C4-2B (cell line): Measurements from ENCODE around the gene ABCC10.

Experiments
- H3K27ac ChIP-seq: fragments of 450-650 bp; 2 replicates; pipeline ENCODE4 v1.5.1; 2017
- CTCF ChIP-seq: fragments of 450-650 bp; conservative IDR thresholded peaks from 2 replicates; pipeline ENCODE4 v1.5.1; 2017; ENCODE audit warnings: mild to moderate bottlenecking
- ZFX ChIP-seq: fragments of 450-650 bp; IDR thresholded peaks from 2 replicates; pipeline ENCODE4 v1.6.1; 2017

Gene ABCC10

GRCh38 chr6:43444036-43444435 is 16.7 kb downstream of the ABCC10 start:
- no peak for TF ChIP-seq CTCF
- no peak for TF ChIP-seq ZFX
- H3K27ac ChIP-seq = no peak overlapping the region

- H3K27ac ChIP-seq = no peak overlapping the region
- no peak for TF ChIP-seq ZFX
- no peak for TF ChIP-seq CTCF
Measured at GRCh38 chr6:43444582-43444981, 17.2 kb downstream of the ABCC10 start.

- TF ChIP-seq CTCF (no peak), ZFX (no peak)
- H3K27ac ChIP-seq = no peak overlapping the region
Measured at GRCh38 chr6:43445576-43445975, 18.2 kb downstream of the ABCC10 start.

GRCh38 chr6:43447604-43448003 is 20.3 kb downstream of the ABCC10 start:
- no peak for TF ChIP-seq CTCF
- TF ChIP-seq ZFX = no peak

GRCh38 chr6:43448916-43449315 is 21.6 kb downstream of the ABCC10 start:
- TF ChIP-seq CTCF = no peak
- no peak for TF ChIP-seq ZFX
- no peak overlapping the region for H3K27ac ChIP-seq

More at GRCh38 chr6:43447604-43448003, 20.3 kb downstream of the ABCC10 start:
- H3K27ac ChIP-seq = no peak overlapping the region

- H3K27ac ChIP-seq = no peak overlapping the region
- TF ChIP-seq CTCF (no peak), ZFX (no peak)
Measured at GRCh38 chr6:43450699-43451131, 23.4 kb downstream of the ABCC10 start.

- TF ChIP-seq CTCF (no peak), ZFX (no peak)
- H3K27ac ChIP-seq = no peak overlapping the region
Measured at GRCh38 chr6:43451348-43451747, 24.0 kb downstream of the ABCC10 start.
